NCI-H2196 treated with DMSO at 0.1 percent for 48 hours (cell line): ENCODE data around the gene MAP4K2.

Experiments
- DNase-seq: peaks from one replicate; lab custom pipeline; 2025; ENCODE audit not compliant: unreplicated experiment; lab: John Stamatoyannopoulos, UW

The MAP4K2 gene

GRCh38 chr11:64792482-64792881 lies 10.5 kb downstream of the MAP4K2 start:
- no peak for DNase-seq

- no peak for DNase-seq
These were observed 11.2 kb downstream of the MAP4K2 start for GRCh38 chr11:64791781-64792291.

GRCh38 chr11:64790205-64791095 lies 12.6 kb downstream of the MAP4K2 start:
- DNase-seq, result no peak

- DNase-seq, result no peak
These were observed 13.4 kb downstream of the MAP4K2 start for GRCh38 chr11:64789331-64790204.

GRCh38 chr11:64788321-64789215 lies 14.4 kb downstream of the MAP4K2 start:
- no peak for DNase-seq

- DNase-seq, result no peak
These were observed 15.3 kb downstream of the MAP4K2 start for GRCh38 chr11:64787526-64788320.

- no peak for DNase-seq
These were observed 16.7 kb downstream of the MAP4K2 start for GRCh38 chr11:64786308-64786707.

- no peak for DNase-seq
These were observed 18.0 kb downstream of the MAP4K2 start for GRCh38 chr11:64784813-64785581.

GRCh38 chr11:64778473-64779298 lies 24.3 kb downstream of the MAP4K2 start, which contains the start of gene SF1:
TSS of gene SF1 (minus strand) at chr11:64778542. CDS start at chr11:64778392, 150 bp downstream.
- peak; percentile 99 for DNase-seq

- no peak for DNase-seq
These were observed 24.9 kb downstream of the MAP4K2 start for GRCh38 chr11:64778223-64778472.

- peak; percentile 64 for DNase-seq
These were observed 25.4 kb downstream of the MAP4K2 start for GRCh38 chr11:64777449-64778222.

- no peak for DNase-seq
These were observed 26.1 kb downstream of the MAP4K2 start for GRCh38 chr11:64776875-64777274.

- DNase-seq, result no peak
These were observed 26.6 kb downstream of the MAP4K2 start for GRCh38 chr11:64776425-64776824.

- no peak for DNase-seq
These were observed 28.9 kb downstream of the MAP4K2 start for GRCh38 chr11:64774144-64774543.

- DNase-seq, result no peak
These were observed 30.6 kb downstream of the MAP4K2 start for GRCh38 chr11:64772303-64773018.

GRCh38 chr11:64771861-64772260 lies 31.2 kb downstream of the MAP4K2 start:
- no peak for DNase-seq

- DNase-seq, result no peak
These were observed 32.9 kb downstream of the MAP4K2 start for GRCh38 chr11:64770120-64770519.
